Left lung (tissue), 10 donors: ENCODE measurements around the gene ELOA2. TPM values are rescaled to one million over a fixed set of nuclear protein-coding genes. Genes with fewer than 3 reads are reported as not detected.

Source experiments
- ATAC-seq: fragments of 200-7000 bp; cut with Tn5 transposase; one replicate; pipeline ENCODE4 v1.9.1; 2020; ENCODE audit warnings: moderate library complexity
- DNase-seq, 4 donors: peaks; one replicate each; pipeline ENCODE4 v3.0.0-alpha.2; 2013 to 2020
- H3K27ac ChIP-seq, 2 donors: fragments of 200-600 bp; sonication (generic) in 1 of 2; one replicate each; pipeline versions ENCODE4 v1.5.0 to v1.8.0; 2020 to 2021
- H3K27me3 ChIP-seq, 2 donors: fragments of 200-600 bp; sonication (generic) in 1 of 2; one replicate each; pipeline versions ENCODE4 v1.5.0 to v1.8.0; 2020 to 2021
- H3K36me3 ChIP-seq, 2 donors: fragments of 200-600 bp; sonication (generic) in 1 of 2; one replicate each; pipeline versions ENCODE4 v1.5.0 to v1.8.0; 2020 to 2021
- H3K4me1 ChIP-seq, 2 donors: fragments of 200-600 bp; one replicate each; pipeline ENCODE4 v1.8.0; 2021
- H3K4me3 ChIP-seq, 2 donors: fragments of 200-600 bp; sonication (generic) in 1 of 2; one replicate each; pipeline versions ENCODE4 v1.5.0 to v1.8.0; 2020 to 2021; ENCODE audit warnings: mild to moderate bottlenecking in 1 of 2
- H3K9me3 ChIP-seq, 2 donors: fragments of 200-600 bp; sonication (generic) in 1 of 2; one replicate each; pipeline versions ENCODE4 v1.5.0 to v1.8.0; 2020 to 2021
- intact Hi-C, 2 donors: fragments of 100-400 bp; cut with DNase I; formaldehyde crosslinking; loops; one replicate each; pipeline versions ENCODE4 v1.11.2 to v1.14.2; 2022
- polyA plus RNA-seq, 6 donors: library from polyadenylated mRNA; unstranded; fragments of 120-200 nt; gene quantifications; one replicate each; pipeline ENCODE4 v1.2.1, GENCODE V29; 2013; ENCODE audit not compliant: insufficient read length in 6 of 6
- total RNA-seq, 2 donors: library from RNA; stranded (reverse); fragmentation: NEBNext Ultra II Directional; extraction: Animal tissue kit (Norgen Biotek cat#: 25700); gene quantifications; one replicate each; pipeline ENCODE4 v1.2.1, GENCODE V29; 2021
- TF ChIP-seq, protein P1 (sequence below), 2 donors: fragments of 200-600 bp; sonication (generic) in 1 of 2; IDR thresholded peaks; one replicate each; pipeline versions ENCODE4 v1.5.0 to v1.8.0; 2021; ENCODE audit warnings: antibody characterized with exemption in 2 of 2
- donor health status: DM: no; HTN: yes; CAD: no.
- donor health status: DM: no; HTN: no; CAD: no.

The ELOA2 gene
- total and polyA plus RNA-seq, 8 donors, result 0.06 to 0.17 TPM; not detected in 6

DNA sequence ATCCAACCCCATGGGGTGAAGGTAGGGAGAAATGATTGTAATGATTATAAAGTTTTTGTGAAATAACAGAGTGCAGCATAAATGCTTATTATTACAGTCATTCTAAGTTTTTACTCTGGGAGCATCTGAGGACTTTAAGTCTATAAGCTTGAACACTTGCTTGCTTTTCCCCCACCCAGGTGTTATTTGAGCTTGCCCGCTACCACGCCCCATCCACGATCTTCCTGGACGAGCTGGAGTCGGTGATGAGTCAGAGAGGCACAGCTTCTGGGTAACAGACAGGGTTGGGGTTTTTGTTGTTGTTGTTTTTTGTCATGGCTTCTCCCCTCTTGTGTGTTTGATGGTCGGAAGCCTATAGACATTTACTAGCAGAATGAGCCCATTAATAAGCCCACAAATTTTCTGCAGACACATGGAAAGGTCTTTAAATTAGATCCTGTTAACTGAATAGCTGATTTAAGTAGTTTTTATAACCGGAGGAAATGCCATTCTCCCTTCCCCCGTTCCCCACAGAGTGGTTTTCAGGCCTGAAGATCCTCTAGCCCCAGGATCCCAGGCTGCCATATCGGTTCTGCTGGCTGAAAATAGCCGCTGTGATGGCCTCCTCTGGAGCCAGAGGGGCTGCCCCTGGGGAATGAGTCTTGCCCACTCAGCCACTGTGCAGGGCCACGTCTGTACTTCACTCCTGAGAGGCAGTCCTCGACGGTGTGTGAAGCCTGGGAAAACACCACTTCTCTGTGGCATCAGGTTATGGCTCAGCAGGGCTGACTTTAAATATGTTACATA lies 39.9 kb upstream of the ELOA2 start:
- no peak overlapping the region for H3K4me3 ChIP-seq

DNA sequence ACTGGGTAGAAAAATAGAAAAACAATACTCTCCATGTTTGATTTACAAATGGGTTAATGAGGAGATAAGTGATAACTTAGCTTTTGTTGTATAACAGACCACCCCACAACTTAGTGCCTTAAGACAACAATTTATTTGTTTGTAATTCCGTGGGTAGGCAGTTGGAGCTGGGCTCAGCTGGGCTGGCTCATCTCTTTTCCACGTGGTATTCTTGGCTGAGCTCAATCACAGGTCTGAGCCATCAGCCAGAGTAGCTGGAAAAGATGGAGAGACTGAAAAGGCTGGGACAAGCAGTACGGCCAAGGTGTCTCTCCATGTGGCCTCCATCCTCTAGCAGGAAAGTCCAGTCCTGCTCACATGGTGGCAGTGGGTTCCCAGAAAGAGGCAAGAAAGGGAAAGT lies 32.2 kb upstream of the ELOA2 start:
- ATAC-seq (no peak), DNase-seq (no peak)
- Histone ChIP-seq H3K4me3 (no peak overlapping the region), H3K27me3 (no peaks in the 10 kb centered on the region), H3K27ac (no peak overlapping the region), H3K36me3 (no peaks in the 10 kb centered on the region), H3K4me1 (no peaks in the 10 kb centered on the region), H3K9me3 (no peaks in the 10 kb centered on the region)
- intact Hi-C loops, result no loop called here
- TF ChIP-seq, protein P1, sequence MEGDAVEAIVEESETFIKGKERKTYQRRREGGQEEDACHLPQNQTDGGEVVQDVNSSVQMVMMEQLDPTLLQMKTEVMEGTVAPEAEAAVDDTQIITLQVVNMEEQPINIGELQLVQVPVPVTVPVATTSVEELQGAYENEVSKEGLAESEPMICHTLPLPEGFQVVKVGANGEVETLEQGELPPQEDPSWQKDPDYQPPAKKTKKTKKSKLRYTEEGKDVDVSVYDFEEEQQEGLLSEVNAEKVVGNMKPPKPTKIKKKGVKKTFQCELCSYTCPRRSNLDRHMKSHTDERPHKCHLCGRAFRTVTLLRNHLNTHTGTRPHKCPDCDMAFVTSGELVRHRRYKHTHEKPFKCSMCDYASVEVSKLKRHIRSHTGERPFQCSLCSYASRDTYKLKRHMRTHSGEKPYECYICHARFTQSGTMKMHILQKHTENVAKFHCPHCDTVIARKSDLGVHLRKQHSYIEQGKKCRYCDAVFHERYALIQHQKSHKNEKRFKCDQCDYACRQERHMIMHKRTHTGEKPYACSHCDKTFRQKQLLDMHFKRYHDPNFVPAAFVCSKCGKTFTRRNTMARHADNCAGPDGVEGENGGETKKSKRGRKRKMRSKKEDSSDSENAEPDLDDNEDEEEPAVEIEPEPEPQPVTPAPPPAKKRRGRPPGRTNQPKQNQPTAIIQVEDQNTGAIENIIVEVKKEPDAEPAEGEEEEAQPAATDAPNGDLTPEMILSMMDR (IDR thresholded peaks at IDR 0.05), result no peak

More for the DNA sequence above, 39.9 kb upstream of the ELOA2 start:
- intact Hi-C loops, result no loop called here
- TF ChIP-seq, protein P1 (IDR thresholded peaks at IDR 0.05), result no peak
- Histone ChIP-seq H3K27me3 (no peaks in the 10 kb centered on the region), H3K27ac (no peak overlapping the region), H3K9me3 (no peaks in the 10 kb centered on the region), H3K4me1 (no peaks in the 10 kb centered on the region), H3K36me3 (no peaks in the 10 kb centered on the region)
- ATAC-seq (no peak), DNase-seq (no peak)

DNA sequence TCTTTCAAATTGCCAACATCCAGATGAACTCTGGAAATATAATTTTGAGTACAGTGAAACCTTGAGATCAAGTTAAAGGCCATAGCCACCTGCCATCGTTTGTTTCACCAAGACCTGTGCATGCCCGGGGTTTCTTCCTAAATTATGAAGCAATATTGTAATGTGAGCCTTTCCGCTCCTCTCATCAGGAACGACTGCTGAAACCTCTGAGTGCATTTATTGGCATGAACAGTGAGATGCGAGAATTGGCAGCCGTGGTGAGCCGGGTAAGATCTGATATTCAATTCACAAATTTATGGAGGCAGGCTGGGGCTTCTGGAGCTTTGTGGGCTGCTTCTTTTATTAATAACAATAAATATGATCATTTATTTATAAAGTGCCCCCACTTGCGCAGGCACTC lies 27.7 kb upstream of the ELOA2 start:
- TF ChIP-seq, protein P1 (IDR thresholded peaks at IDR 0.05), result no peak
- no peak for ATAC-seq

DNA sequence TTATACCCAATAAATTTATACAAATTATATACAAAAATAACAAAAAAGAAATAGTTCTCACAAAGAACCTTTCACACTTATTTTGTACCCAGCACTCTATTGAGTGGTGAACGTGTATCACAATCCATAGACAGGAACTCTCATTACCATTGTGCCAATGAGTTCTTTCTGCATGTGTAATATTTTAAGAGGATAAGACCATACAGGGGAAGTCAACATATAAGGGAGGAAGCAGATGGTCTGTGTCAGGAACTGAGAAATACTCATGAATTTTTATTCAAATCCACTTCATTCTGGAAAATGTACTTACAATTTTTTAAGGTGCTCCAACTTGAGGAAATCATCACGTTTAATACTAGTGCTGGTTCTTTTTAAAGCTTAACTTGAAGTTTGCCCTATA lies 27.1 kb upstream of the ELOA2 start:
- Histone ChIP-seq H3K4me1 (no peaks in the 10 kb centered on the region), H3K27me3 (no peaks in the 10 kb centered on the region), H3K36me3 (no peaks in the 10 kb centered on the region), H3K4me3 (no peak overlapping the region), H3K27ac (no peak overlapping the region), H3K9me3 (no peaks in the 10 kb centered on the region)
- DNase-seq (no peak), ATAC-seq (no peak)
- TF ChIP-seq, protein P1 (IDR thresholded peaks at IDR 0.05), result no peak
- intact Hi-C loops, result no loop called here

More for the DNA sequence above, 27.7 kb upstream of the ELOA2 start:
- no peak overlapping the region for H3K27ac ChIP-seq
- no peaks in the 10 kb centered on the region for H3K27me3 ChIP-seq
- no peaks in the 10 kb centered on the region for H3K9me3 ChIP-seq
- DNase-seq, result no peak
- H3K36me3 ChIP-seq, result no peaks in the 10 kb centered on the region
- no peaks in the 10 kb centered on the region for H3K4me1 ChIP-seq
- intact Hi-C loops, result no loop called here
- no peak overlapping the region for H3K4me3 ChIP-seq

DNA sequence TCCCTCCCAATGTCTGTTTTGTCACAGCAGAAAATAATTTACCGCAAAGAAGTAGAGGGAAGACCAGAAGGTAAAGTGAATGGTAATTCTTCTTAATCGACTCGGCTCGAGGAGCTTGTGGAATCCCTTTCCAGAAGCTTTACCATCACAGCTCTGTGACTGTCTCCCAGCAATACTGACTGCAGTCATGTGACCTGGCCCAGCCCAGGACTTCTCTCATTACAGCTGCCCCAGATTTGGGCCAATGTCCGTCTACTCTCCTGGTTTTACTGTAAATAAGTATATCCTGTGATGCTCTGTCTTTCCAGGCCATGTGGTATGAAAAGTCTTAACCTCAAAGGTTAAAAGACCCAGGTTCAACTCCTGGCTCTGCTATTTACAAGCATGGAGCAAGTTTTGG lies 18.9 kb upstream of the ELOA2 start:
- intact Hi-C loops, result no loop called here
- H3K4me3 ChIP-seq, result no peak overlapping the region
- TF ChIP-seq, protein P1 (IDR thresholded peaks at IDR 0.05), result no peak
- H3K27me3 ChIP-seq, result no peaks in the 10 kb centered on the region
- H3K4me1 ChIP-seq, result no peaks in the 10 kb centered on the region
- H3K36me3 ChIP-seq, result no peaks in the 10 kb centered on the region
- H3K27ac ChIP-seq, result no peak overlapping the region
- DNase-seq, result no peak
- H3K9me3 ChIP-seq, result no peaks in the 10 kb centered on the region
- no peak for ATAC-seq
